Peyer's patch (tissue), 4 donors: ENCODE measurements around the gene TRAPPC11. TPM values are rescaled to one million over a fixed set of nuclear protein-coding genes. Genes with fewer than 3 reads are reported as not detected.
A peak's percentile ranks its signal among the peaks of the same experiment; 100 is the strongest.

Experiments
- DNase-seq, 3 donors: peaks; one replicate each; pipeline ENCODE4 v3.0.0-alpha.2; 2017 to 2019
- H3K27ac ChIP-seq, 4 donors: fragments of 200-600 bp; sonication (generic); one replicate each; pipeline ENCODE4 v1.5.1; 2016 to 2019
- H3K27me3 ChIP-seq, 2 donors: fragments of 200-600 bp; sonication (generic); one replicate each; pipeline ENCODE4 v1.5.1; 2019
- H3K36me3 ChIP-seq, 3 donors: fragments of 200-600 bp; sonication (generic); one replicate each; pipeline ENCODE4 v1.5.1; 2016 to 2019
- H3K4me1 ChIP-seq, 4 donors: fragments of 200-600 bp; sonication (generic); one replicate each; pipeline ENCODE4 v1.5.1; 2016 to 2019
- H3K4me3 ChIP-seq, 4 donors: fragments of 200-600 bp; sonication (generic); 1 replicate in 3 of 4; 2 replicates in 1 of 4; pipeline ENCODE4 v1.5.1; 2016 to 2019; ENCODE audit warnings: mild to moderate bottlenecking in 1 of 4
- H3K9me3 ChIP-seq, 4 donors: fragments of 200-600 bp; sonication (generic); one replicate each; pipeline ENCODE4 v1.5.1; 2016 to 2019; ENCODE audit warnings: mild to moderate bottlenecking in 1 of 4
- CTCF ChIP-seq, 6 experiments: fragments of 450-650 bp in 4 of 6; fragments of 200-600 bp in 2 of 6; sonication (generic) in 1 of 6; IDR thresholded peaks; one replicate each; pipeline ENCODE4 v1.5.1; 2017 to 2019; ENCODE audit warnings: antibody characterized with exemption in 6 of 6, mild to moderate bottlenecking in 3 of 6, moderate library complexity in 1 of 6
- POLR2A ChIP-seq, 2 donors: fragments of 450-650 bp; IDR thresholded peaks; one replicate each; pipeline ENCODE4 v1.5.1; 2017; ENCODE audit warnings: antibody characterized with exemption in 2 of 2, mild to moderate bottlenecking in 2 of 2, moderate library complexity in 2 of 2
- total RNA-seq, 4 donors: library from RNA; depleted of rRNA; stranded (reverse); fragments of >200 nt; gene quantifications; one replicate each; pipeline ENCODE4 v1.1.0, GENCODE V29; 2016

Gene TRAPPC11
- 10 to 100 TPM; 38.0 to 60.1 (median 52.8) TPM for total RNA-seq

GRCh38 chr4:183659029-183659871, at the start of gene TRAPPC11, which contains the start of gene RWDD4:
Gene TRAPPC11 (plus strand): TSS chr4:183659293. CDS start chr4:183663868, 4,575 bp downstream.
Gene RWDD4 (minus strand): TSS chr4:183659185. CDS start chr4:183658952, 233 bp downstream.
- Histone ChIP-seq H3K36me3 (peaks cover 0 to 12% (median 0%) of the 10 kb centered on the region in 3 donors), H3K4me3 (peak within 1 kb of the TSS; percentile 63 to 97 (median 88)), H3K27ac (peak within 1 kb of the TSS; percentile 86 to 93 (median 87)), H3K9me3 (no peaks in the 10 kb centered on the region), H3K4me1 (peaks cover 0 to 22% (median 6%) of the 10 kb centered on the region in 4 donors), H3K27me3 (no peaks in the 10 kb centered on the region)
- TF ChIP-seq CTCF (IDR thresholded peaks at IDR 0.05) (peak; percentile 17 to 71 (median 36)), POLR2A (IDR thresholded peaks at IDR 0.05) (peak; percentile 76 to 91)
- DNase-seq = peak; percentile 95 to 99 (median 97)

GRCh38 chr4:183610033-183610432, 49.1 kb upstream of the TRAPPC11 start:
- DNase-seq = no peak
- H3K27me3 ChIP-seq = no peaks in the 10 kb centered on the region
- no peak overlapping the region for H3K4me3 ChIP-seq
- no peaks in the 10 kb centered on the region for H3K4me1 ChIP-seq
- H3K36me3 ChIP-seq = no peaks in the 10 kb centered on the region
- TF ChIP-seq POLR2A (IDR thresholded peaks at IDR 0.05) (no peak), CTCF (IDR thresholded peaks at IDR 0.05) (no peak)
- no peak overlapping the region for H3K27ac ChIP-seq
- no peaks in the 10 kb centered on the region for H3K9me3 ChIP-seq

GRCh38 chr4:183610613-183611012, 48.5 kb upstream of the TRAPPC11 start:
- Histone ChIP-seq H3K27ac (no peak overlapping the region), H3K27me3 (no peaks in the 10 kb centered on the region), H3K9me3 (no peaks in the 10 kb centered on the region), H3K4me1 (no peaks in the 10 kb centered on the region), H3K4me3 (no peak overlapping the region), H3K36me3 (no peaks in the 10 kb centered on the region)
- no peak for TF ChIP-seq POLR2A (IDR thresholded peaks at IDR 0.05)
- TF ChIP-seq CTCF (IDR thresholded peaks at IDR 0.05) = no peak
- DNase-seq = no peak

- H3K36me3 ChIP-seq = no peaks in the 10 kb centered on the region
- H3K9me3 ChIP-seq = no peaks in the 10 kb centered on the region
- no peak overlapping the region for H3K4me3 ChIP-seq
- DNase-seq = no peak
- H3K4me1 ChIP-seq = no peaks in the 10 kb centered on the region
- H3K27ac ChIP-seq = no peak overlapping the region
- no peaks in the 10 kb centered on the region for H3K27me3 ChIP-seq
- TF ChIP-seq POLR2A (IDR thresholded peaks at IDR 0.05) (no peak), CTCF (IDR thresholded peaks at IDR 0.05) (no peak)
Measured at GRCh38 chr4:183611210-183611830, 47.8 kb upstream of the TRAPPC11 start.

GRCh38 chr4:183612329-183613250, 46.5 kb upstream of the TRAPPC11 start:
- Histone ChIP-seq H3K9me3 (no peaks in the 10 kb centered on the region), H3K4me1 (no peaks in the 10 kb centered on the region), H3K4me3 (no peak overlapping the region), H3K27ac (no peak overlapping the region), H3K36me3 (no peaks in the 10 kb centered on the region), H3K27me3 (no peaks in the 10 kb centered on the region)
- no peak for DNase-seq
- no peak for TF ChIP-seq POLR2A (IDR thresholded peaks at IDR 0.05)
- no peak for TF ChIP-seq CTCF (IDR thresholded peaks at IDR 0.05)
